ENCODE results near the gene ABHD17A. TPM values are rescaled to one million over a fixed set of nuclear protein-coding genes. Genes with fewer than 3 reads are reported as not detected.
"Not testable (repeated sequence)": the region's sequence is repeated elsewhere in the genome, so short reads cannot be mapped to it uniquely, and the experiment has no call there.

ABHD17A gene
- total RNA-seq, 1 experiment from 2014 or later: 68.2 TPM

DNA sequence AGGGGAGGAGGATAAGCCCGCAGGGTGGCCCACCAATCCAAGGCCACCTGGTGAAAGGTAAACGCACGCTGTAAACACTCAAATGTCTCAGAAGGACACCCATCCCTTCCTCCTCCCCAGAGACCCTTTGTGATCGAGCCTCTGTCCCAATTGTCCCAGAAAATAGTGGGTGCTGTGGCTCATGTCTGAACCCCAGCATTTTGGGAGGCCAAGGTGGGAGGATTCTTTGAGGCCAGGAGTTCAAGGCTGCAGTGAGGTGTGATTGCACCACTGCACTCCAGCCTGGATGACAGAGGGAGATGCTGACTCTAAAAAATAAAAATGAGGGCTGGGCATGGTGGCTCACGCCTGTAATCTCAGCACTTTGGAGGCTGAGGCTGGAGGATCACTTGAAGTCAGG lies 3.1 kb upstream of the ABHD17A start:
- ChIA-PET CTCF (no interaction called here), RAD21 (ENCODE audit: low non-redundant PET in 1 of 2, low total read pairs in 2 of 2, uncharacterized antibody in 2 of 2, unreplicated experiment in 2 of 2) (no interaction called here), POLR2A (no interaction called here)
- Histone ChIP-seq H3K4me1 (ENCODE audit: control insufficient read depth in 1 of 2, insufficient read depth in 2 of 2, low read length in 2 of 2) (peaks cover 7 to 18% of the 10 kb centered on the region in 2 experiments; a peak in 3 of 4 replicates), H3K9me3 (ENCODE audit: control insufficient read depth in 1 of 2, insufficient read depth in 1 of 2, low read depth in 1 of 2, low read length in 2 of 2) (no peaks in the 10 kb centered on the region), H3K36me3 (ENCODE audit: control insufficient read depth in 1 of 2, insufficient read depth in 2 of 2, low read length in 2 of 2) (no peaks in the 10 kb centered on the region), H4K20me1 (ENCODE audit: insufficient read depth) (no peaks in the 10 kb centered on the region), H3K27ac (ENCODE audit: low read depth, low read length) (no peak overlapping the region), H3K9ac (ENCODE audit: low read length) (no peak overlapping the region), H2AFZ (ENCODE audit: low read depth, low read length, poor library complexity, severe bottlenecking) (no peak overlapping the region), H3K9me2 (ENCODE audit: insufficient read depth) (no peaks in the 10 kb centered on the region), H3K4me3 (replicated peaks in 1 of 2; ENCODE audit: low read depth in 1 of 2, low read length in 2 of 2) (no peak overlapping the region), H3K4me2 (ENCODE audit: low read length) (no peak overlapping the region), H3K27me3 (ENCODE audit: insufficient read depth, low read length) (no peaks in the 10 kb centered on the region), H3K79me2 (ENCODE audit: insufficient read depth, low read length) (peaks cover 17% of the 10 kb centered on the region)
- DNase-seq (ENCODE audit: low read depth, low spot score) (no peak), ATAC-seq (no peak)
- TF ChIP-seq YY1 (IDR thresholded peaks at IDR 0.05; ENCODE audit: extremely low read depth, insufficient replicate concordance, low read depth, low read length): no peak
- TF ChIP-seq, protein P1, sequence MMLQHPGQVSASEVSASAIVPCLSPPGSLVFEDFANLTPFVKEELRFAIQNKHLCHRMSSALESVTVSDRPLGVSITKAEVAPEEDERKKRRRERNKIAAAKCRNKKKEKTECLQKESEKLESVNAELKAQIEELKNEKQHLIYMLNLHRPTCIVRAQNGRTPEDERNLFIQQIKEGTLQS (IDR thresholded peaks at IDR 0.05): no peak
- no peak for TF ChIP-seq ZFX (IDR thresholded peaks at IDR 0.05)
- no peak for TF ChIP-seq EZH2 (IDR thresholded peaks at IDR 0.05)
- TF ChIP-seq ELF1 (IDR thresholded peaks at IDR 0.05; ENCODE audit: borderline replicate concordance, low read depth): no peak
- intact Hi-C loops (cut with micrococcal nuclease): no loop called here
- BruUV-seq (replicated peaks): no TSS peak

DNA sequence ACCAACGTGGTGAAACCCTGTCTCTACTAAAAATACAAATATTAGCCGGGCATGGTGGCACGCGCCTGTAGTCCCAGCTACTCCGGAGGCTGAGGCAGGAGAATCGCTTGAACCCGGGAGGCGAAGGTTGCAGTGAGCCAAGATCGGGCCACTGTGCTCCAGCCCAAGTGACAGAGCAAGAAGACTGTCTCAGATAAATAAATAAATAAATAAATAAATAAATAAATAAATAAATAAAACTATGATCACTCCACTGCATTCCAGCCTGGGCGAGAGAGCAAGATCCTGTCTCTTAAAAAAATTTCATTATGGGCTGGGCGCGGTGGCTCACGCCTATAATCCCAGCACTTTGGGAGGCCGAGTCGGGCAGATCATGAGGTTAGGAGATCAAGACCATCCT lies 1.1 kb upstream of the ABHD17A start:
- H3K4me2 ChIP-seq (ENCODE audit: low read length); DNase-seq (ENCODE audit: low read depth, low spot score); H3K9me3 ChIP-seq (ENCODE audit: control insufficient read depth in 1 of 2, insufficient read depth in 1 of 2, low read depth in 1 of 2, low read length in 2 of 2); H2AFZ ChIP-seq (ENCODE audit: low read depth, low read length, poor library complexity, severe bottlenecking); H3K36me3 ChIP-seq (ENCODE audit: control insufficient read depth in 1 of 2, insufficient read depth in 2 of 2, low read length in 2 of 2); intact Hi-C loops (cut with micrococcal nuclease); RAD21 ChIA-PET (ENCODE audit: low non-redundant PET in 1 of 2, low total read pairs in 2 of 2, uncharacterized antibody in 2 of 2, unreplicated experiment in 2 of 2); H3K9me2 ChIP-seq (ENCODE audit: insufficient read depth); ATAC-seq; H3K4me3 ChIP-seq (replicated peaks in 1 of 2; ENCODE audit: low read depth in 1 of 2, low read length in 2 of 2); POLR2A ChIA-PET; H4K20me1 ChIP-seq (ENCODE audit: insufficient read depth); BruUV-seq (replicated peaks); H3K27ac ChIP-seq (ENCODE audit: low read depth, low read length); CTCF ChIA-PET; H3K27me3 ChIP-seq (ENCODE audit: insufficient read depth, low read length); H3K9ac ChIP-seq (ENCODE audit: low read length): not testable (repeated sequence)
- Histone ChIP-seq H3K79me2 (ENCODE audit: insufficient read depth, low read length) (peaks cover 35% of the 10 kb centered on the region), H3K4me1 (ENCODE audit: control insufficient read depth in 1 of 2, insufficient read depth in 2 of 2, low read length in 2 of 2) (peaks cover 10 to 30% of the 10 kb centered on the region in 2 experiments; a peak in 3 of 4 replicates)
